ENCODE results near the gene SNRNP25.

DNA sequence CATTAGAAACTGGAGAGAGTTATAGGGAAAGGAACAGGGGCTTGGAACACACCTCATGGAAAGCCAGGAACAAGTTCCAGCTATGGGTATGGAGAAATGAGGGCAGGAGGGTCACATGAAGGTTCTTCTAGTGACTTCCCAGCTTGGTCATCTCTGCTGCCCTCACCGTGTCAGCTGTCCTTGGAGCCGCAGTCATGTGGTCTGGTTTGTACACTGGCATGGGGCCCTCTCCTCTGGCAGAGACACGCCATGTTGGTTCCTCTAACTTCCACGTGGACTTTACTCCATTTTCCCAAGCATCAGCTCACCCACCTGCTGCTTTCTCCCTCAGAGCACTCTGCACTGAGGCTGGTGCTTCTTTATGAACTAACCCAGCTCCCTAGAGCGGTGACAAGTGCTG lies 50.7 kb downstream of the SNRNP25 start:
- TF ChIP-seq POLR2A (IDR thresholded peaks at IDR 0.05), result no peak
- TF ChIP-seq, protein P1, sequence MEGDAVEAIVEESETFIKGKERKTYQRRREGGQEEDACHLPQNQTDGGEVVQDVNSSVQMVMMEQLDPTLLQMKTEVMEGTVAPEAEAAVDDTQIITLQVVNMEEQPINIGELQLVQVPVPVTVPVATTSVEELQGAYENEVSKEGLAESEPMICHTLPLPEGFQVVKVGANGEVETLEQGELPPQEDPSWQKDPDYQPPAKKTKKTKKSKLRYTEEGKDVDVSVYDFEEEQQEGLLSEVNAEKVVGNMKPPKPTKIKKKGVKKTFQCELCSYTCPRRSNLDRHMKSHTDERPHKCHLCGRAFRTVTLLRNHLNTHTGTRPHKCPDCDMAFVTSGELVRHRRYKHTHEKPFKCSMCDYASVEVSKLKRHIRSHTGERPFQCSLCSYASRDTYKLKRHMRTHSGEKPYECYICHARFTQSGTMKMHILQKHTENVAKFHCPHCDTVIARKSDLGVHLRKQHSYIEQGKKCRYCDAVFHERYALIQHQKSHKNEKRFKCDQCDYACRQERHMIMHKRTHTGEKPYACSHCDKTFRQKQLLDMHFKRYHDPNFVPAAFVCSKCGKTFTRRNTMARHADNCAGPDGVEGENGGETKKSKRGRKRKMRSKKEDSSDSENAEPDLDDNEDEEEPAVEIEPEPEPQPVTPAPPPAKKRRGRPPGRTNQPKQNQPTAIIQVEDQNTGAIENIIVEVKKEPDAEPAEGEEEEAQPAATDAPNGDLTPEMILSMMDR (IDR thresholded peaks at IDR 0.05), result no peak
